Mesendoderm (in vitro differentiated cells): ENCODE measurements around the gene CTRB2.

Experiments used
- DNase-seq: peaks from one replicate; pipeline ENCODE4 v3.0.0; 2013
- H2AK5ac ChIP-seq: 2 replicates; pipeline ENCODE4 v1.6.1; 2013; ENCODE audit warnings: low read length, inconsistent platforms
- H2BK120ac ChIP-seq: 2 replicates; pipeline ENCODE4 v1.6.1; 2013; ENCODE audit warnings: low read depth, mild to moderate bottlenecking, low read length, moderate library complexity, mixed read lengths
- H2BK15ac ChIP-seq: replicated peaks from 2 replicates; pipeline ENCODE4 v1.6.1; 2013; ENCODE audit warnings: low read depth, mild to moderate bottlenecking, moderate library complexity
- H2BK5ac ChIP-seq: 2 replicates; pipeline ENCODE4 v1.6.1; 2013; ENCODE audit warnings: low read length, inconsistent platforms
- H3K18ac ChIP-seq: 2 replicates; pipeline ENCODE4 v1.6.1; 2013; ENCODE audit warnings: mild to moderate bottlenecking, low read length, mixed read lengths
- H3K23ac ChIP-seq: one replicate; pipeline ENCODE4 v1.6.1; 2013; ENCODE audit warnings: low read length
- H3K27ac ChIP-seq: 2 replicates; pipeline ENCODE4 v1.5.1; 2013; ENCODE audit warnings: low read depth, mild to moderate bottlenecking, inconsistent platforms, low read length, moderate library complexity
- H3K27me3 ChIP-seq: 2 replicates; pipeline ENCODE4 v1.6.1; 2013; ENCODE audit warnings: low read length, control low read depth, mild to moderate bottlenecking, inconsistent platforms; ENCODE audit not compliant: insufficient read depth, poor library complexity
- H3K36me3 ChIP-seq: 2 replicates; pipeline ENCODE4 v1.6.1; 2013; ENCODE audit warnings: low read length, inconsistent platforms; ENCODE audit not compliant: control insufficient read depth, insufficient read depth
- H3K4ac ChIP-seq: one replicate; pipeline ENCODE4 v1.6.1; 2013; ENCODE audit warnings: low read depth, mild to moderate bottlenecking, low read length, moderate library complexity
- H3K4me1 ChIP-seq: 2 replicates; pipeline ENCODE4 v1.6.1; 2013; ENCODE audit warnings: low read depth, low read length, inconsistent platforms; ENCODE audit not compliant: control insufficient read depth
- H3K4me2 ChIP-seq: 2 replicates; pipeline ENCODE4 v1.6.1; 2013; ENCODE audit warnings: low read length
- H3K4me3 ChIP-seq: 2 replicates; pipeline ENCODE4 v1.5.1; 2013; ENCODE audit warnings: mild to moderate bottlenecking, low read length
- H3K56ac ChIP-seq: one replicate; pipeline ENCODE4 v1.6.1; 2013; ENCODE audit warnings: low read length
- H3K79me1 ChIP-seq: 2 replicates; pipeline ENCODE4 v1.6.1; 2013; ENCODE audit warnings: low read length, inconsistent platforms
- H3K79me2 ChIP-seq: 2 replicates; pipeline ENCODE4 v1.6.1; 2013; ENCODE audit warnings: mild to moderate bottlenecking, low read length; ENCODE audit not compliant: control insufficient read depth, insufficient read depth
- H3K9ac ChIP-seq: 2 replicates; pipeline ENCODE4 v1.6.1; 2013; ENCODE audit warnings: low read length, inconsistent platforms
- H4K5ac ChIP-seq: one replicate; pipeline ENCODE4 v1.6.1; 2013; ENCODE audit warnings: low read length
- H4K8ac ChIP-seq: one replicate; pipeline ENCODE4 v1.6.1; 2013; ENCODE audit warnings: low read depth, mild to moderate bottlenecking, control low read depth, low read length, moderate library complexity
- WGBS: extraction: QIAGEN DNeasy Blood & Tissue Kit; methylation state at CpG from one replicate; pipeline ENCODE4 v1.1.7; 2013; ENCODE audit warnings: low lambda C conversion rate, missing lambda C conversion rate; ENCODE audit not compliant: insufficient coverage; ENCODE audit errors: extremely low coverage; 5-methylcytosine and 5-hydroxymethylcytosine counted together

Gene CTRB2

GRCh38 chr16:75236232-75236631 is 29.3 kb upstream of the CTRB2 start:
- H3K79me2 ChIP-seq, result peaks cover 32% of the 10 kb centered on the region
- H2BK15ac ChIP-seq, result no peak overlapping the region
- H3K4ac ChIP-seq, result no peak overlapping the region
- H3K4me1 ChIP-seq, result no peaks in the 10 kb centered on the region
- H4K8ac ChIP-seq, result no peak overlapping the region
- H2BK5ac ChIP-seq, result no peak overlapping the region
- no peak overlapping the region for H2BK120ac ChIP-seq
- H2AK5ac ChIP-seq, result no peak overlapping the region
- peaks cover 8% of the 10 kb centered on the region for H3K79me1 ChIP-seq
- H3K9ac ChIP-seq, result no peak overlapping the region
- peaks cover 19% of the 10 kb centered on the region for H3K36me3 ChIP-seq
- WGBS, result no CpG with 5 or more reads among the region's 7 CpGs
- H4K5ac ChIP-seq, result no peak overlapping the region
- H3K18ac ChIP-seq, result no peak overlapping the region
- DNase-seq, result no peak
- no peaks in the 10 kb centered on the region for H3K27me3 ChIP-seq
- no peak overlapping the region for H3K56ac ChIP-seq
- H3K27ac ChIP-seq, result no peak overlapping the region
- H3K23ac ChIP-seq, result no peak overlapping the region
- H3K4me3 ChIP-seq, result no peak overlapping the region
- no peak overlapping the region for H3K4me2 ChIP-seq

GRCh38 chr16:75235721-75236193 is 28.8 kb upstream of the CTRB2 start:
- no peak overlapping the region for H2BK120ac ChIP-seq
- H4K5ac ChIP-seq, result no peak overlapping the region
- no peaks in the 10 kb centered on the region for H3K4me1 ChIP-seq
- H3K23ac ChIP-seq, result no peak overlapping the region
- no peak for DNase-seq
- no peak overlapping the region for H3K27ac ChIP-seq
- no peak overlapping the region for H3K4me2 ChIP-seq
- H2BK5ac ChIP-seq, result no peak overlapping the region
- H3K79me1 ChIP-seq, result peaks cover 8% of the 10 kb centered on the region
- peaks cover 27% of the 10 kb centered on the region for H3K79me2 ChIP-seq
- H3K36me3 ChIP-seq, result peaks cover 14% of the 10 kb centered on the region
- no CpG with 5 or more reads among the region's 34 CpGs for WGBS
- no peak overlapping the region for H2AK5ac ChIP-seq
- H4K8ac ChIP-seq, result no peak overlapping the region
- H3K18ac ChIP-seq, result no peak overlapping the region
- H3K9ac ChIP-seq, result no peak overlapping the region
- no peak overlapping the region for H3K4me3 ChIP-seq
- H3K27me3 ChIP-seq, result no peaks in the 10 kb centered on the region
- H3K56ac ChIP-seq, result no peak overlapping the region
- H3K4ac ChIP-seq, result no peak overlapping the region
- no peak overlapping the region for H2BK15ac ChIP-seq

GRCh38 chr16:75234856-75235696 is 28.1 kb upstream of the CTRB2 start:
- peaks cover 8% of the 10 kb centered on the region for H3K79me1 ChIP-seq
- H3K4me1 ChIP-seq, result no peaks in the 10 kb centered on the region
- no peak overlapping the region for H2BK5ac ChIP-seq
- no peak overlapping the region for H3K4ac ChIP-seq
- no peak overlapping the region for H4K5ac ChIP-seq
- no peak overlapping the region for H3K4me2 ChIP-seq
- no peak overlapping the region for H3K23ac ChIP-seq
- peaks cover 22% of the 10 kb centered on the region for H3K79me2 ChIP-seq
- no peak overlapping the region for H3K27ac ChIP-seq
- no peak overlapping the region for H3K18ac ChIP-seq
- no CpG with 5 or more reads among the region's 48 CpGs for WGBS
- H3K4me3 ChIP-seq, result no peak overlapping the region
- no peak overlapping the region for H3K9ac ChIP-seq
- peaks cover 16% of the 10 kb centered on the region for H3K36me3 ChIP-seq
- H3K27me3 ChIP-seq, result no peaks in the 10 kb centered on the region
- H2BK15ac ChIP-seq, result no peak overlapping the region
- H2AK5ac ChIP-seq, result no peak overlapping the region
- no peak overlapping the region for H3K56ac ChIP-seq
- no peak overlapping the region for H2BK120ac ChIP-seq
- no peak overlapping the region for H4K8ac ChIP-seq
- DNase-seq, result no peak

DNA sequence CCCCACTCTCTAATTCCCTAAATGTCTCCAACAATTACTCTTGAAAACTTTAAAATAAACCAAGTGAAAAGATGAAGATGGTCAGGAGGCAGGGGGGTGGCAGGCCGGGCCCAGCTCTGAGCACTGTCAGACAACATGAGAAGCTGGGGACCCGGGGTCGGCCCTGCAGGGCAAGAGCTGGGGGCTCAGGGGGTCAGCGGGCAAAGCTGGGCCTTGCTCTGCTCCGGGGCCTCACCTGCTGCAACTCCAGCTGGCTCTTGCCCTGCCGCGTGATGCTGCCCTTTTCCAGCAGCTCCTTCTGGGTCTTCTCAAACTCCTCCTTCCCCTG is 26.6 kb upstream of the CTRB2 start:
- Histone ChIP-seq H3K4ac (no peak overlapping the region), H4K5ac (no peak overlapping the region), H2AK5ac (no peak overlapping the region), H4K8ac (no peak overlapping the region), H3K56ac (no peak overlapping the region), H3K4me3 (no peak overlapping the region), H3K18ac (no peak overlapping the region), H3K27ac (no peak overlapping the region), H3K79me2 (peaks cover 9% of the 10 kb centered on the region), H3K23ac (no peak overlapping the region), H3K9ac (no peak overlapping the region), H3K4me2 (no peak overlapping the region), H2BK15ac (no peak overlapping the region), H3K79me1 (peaks cover 6% of the 10 kb centered on the region), H2BK120ac (no peak overlapping the region), H2BK5ac (no peak overlapping the region), H3K4me1 (no peaks in the 10 kb centered on the region), H3K36me3 (peaks cover 21% of the 10 kb centered on the region), H3K27me3 (no peaks in the 10 kb centered on the region)
- WGBS, result no CpG with 5 or more reads among the region's 7 CpGs
- no peak for DNase-seq

DNA sequence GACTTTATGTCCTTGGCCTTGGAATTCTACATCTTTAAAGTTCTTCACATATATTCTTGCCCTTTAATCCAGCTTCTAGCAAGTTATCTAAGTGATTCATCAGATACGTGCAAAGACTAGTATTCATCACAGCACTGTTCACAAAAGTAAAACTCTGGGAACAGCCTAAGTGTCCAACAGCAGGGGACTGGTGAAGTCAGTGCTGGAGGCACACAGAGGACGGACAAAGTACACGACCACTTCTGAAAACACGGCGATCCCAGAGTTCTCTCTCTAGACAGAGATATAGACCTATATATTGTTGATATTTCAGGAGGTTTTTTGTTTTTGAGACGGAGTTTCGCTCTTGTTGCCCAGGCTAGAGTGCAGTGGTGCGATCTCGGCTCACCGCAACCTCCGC is 24.6 kb upstream of the CTRB2 start:
- no peak overlapping the region for H3K23ac ChIP-seq
- DNase-seq, result no peak
- no peak overlapping the region for H2BK120ac ChIP-seq
- H3K9ac ChIP-seq, result no peak overlapping the region
- no peak overlapping the region for H3K4ac ChIP-seq
- H3K18ac ChIP-seq, result no peak overlapping the region
- no peak overlapping the region for H3K4me3 ChIP-seq
- no peak overlapping the region for H2BK5ac ChIP-seq
- H2BK15ac ChIP-seq, result no peak overlapping the region
- WGBS, result no CpG with 5 or more reads among the region's 11 CpGs
- no peak overlapping the region for H3K4me2 ChIP-seq
- no peak overlapping the region for H4K5ac ChIP-seq
- no peak overlapping the region for H2AK5ac ChIP-seq
- H3K56ac ChIP-seq, result no peak overlapping the region
- peaks cover 19% of the 10 kb centered on the region for H3K36me3 ChIP-seq
- no peaks in the 10 kb centered on the region for H3K79me1 ChIP-seq
- no peak overlapping the region for H3K27ac ChIP-seq
- H3K27me3 ChIP-seq, result no peaks in the 10 kb centered on the region
- no peaks in the 10 kb centered on the region for H3K4me1 ChIP-seq
- H3K79me2 ChIP-seq, result peaks cover 2% of the 10 kb centered on the region
- no peak overlapping the region for H4K8ac ChIP-seq
